Upper lobe of right lung (tissue), 1 donor: ENCODE results near the gene CNTNAP2. TPM values are rescaled to one million over a fixed set of nuclear protein-coding genes. Genes with fewer than 3 reads are reported as not detected.

Source experiments
- ATAC-seq: fragments of 200-7000 bp; cut with Tn5 transposase; one replicate; pipeline ENCODE4 v1.9.1; 2020; ENCODE audit warnings: mild to moderate bottlenecking, moderate library complexity
- DNase-seq: peaks from one replicate; pipeline ENCODE4 v3.0.0-alpha.2; 2020
- H3K27ac ChIP-seq: fragments of 200-600 bp; one replicate; pipeline ENCODE4 v1.8.0; 2022
- H3K27me3 ChIP-seq: fragments of 200-600 bp; one replicate; pipeline ENCODE4 v1.8.0; 2022; ENCODE audit warnings: mild to moderate bottlenecking
- H3K36me3 ChIP-seq: fragments of 200-600 bp; one replicate; pipeline ENCODE4 v1.8.0; 2022
- H3K4me1 ChIP-seq: fragments of 200-600 bp; one replicate; pipeline ENCODE4 v1.8.0; 2022
- H3K4me3 ChIP-seq: fragments of 200-600 bp; one replicate; pipeline ENCODE4 v1.8.0; 2022; ENCODE audit warnings: mild to moderate bottlenecking
- H3K9me3 ChIP-seq: fragments of 200-600 bp; one replicate; pipeline ENCODE4 v1.8.0; 2022
- intact Hi-C: fragments of 100-400 bp; cut with DNase I; formaldehyde crosslinking; loops from one replicate; pipeline ENCODE4 v1.11.0; 2022
- total RNA-seq: library from RNA; stranded (reverse); fragmentation: NEBNext Ultra II Directional; extraction: Animal tissue kit (Norgen Biotek cat#: 25700); gene quantifications from one replicate; pipeline ENCODE4 v1.2.1, GENCODE V29; 2021
- TF ChIP-seq, protein P1 (sequence below): fragments of 200-600 bp; IDR thresholded peaks from one replicate; pipeline ENCODE4 v1.8.0; 2022; ENCODE audit warnings: antibody characterized with exemption
- donor health status: DM: no; HTN: yes; CAD: no; lungs with severe emphysema.

CNTNAP2 gene
- total RNA-seq, 1 donor from 2014 or later, result 0.41 TPM

DNA sequence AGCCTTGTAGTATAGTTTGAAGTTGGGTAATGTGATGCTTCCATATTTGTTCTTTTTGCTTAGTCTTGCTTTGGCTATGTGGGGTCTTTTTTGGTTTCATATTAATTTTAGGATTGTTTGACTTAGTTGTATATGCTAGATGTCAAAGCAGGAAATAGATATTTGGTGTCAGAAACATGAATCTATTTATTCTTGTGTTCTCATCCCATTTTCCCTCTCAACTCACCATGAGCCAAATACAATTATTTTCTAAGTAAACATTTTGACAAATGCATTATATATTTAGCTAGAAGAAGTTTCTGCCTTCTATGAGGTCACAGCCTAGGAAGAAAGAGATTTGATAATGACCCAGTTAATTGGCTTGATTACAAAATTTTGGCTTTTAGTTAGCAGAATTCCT, 1313.4 kb downstream of the CNTNAP2 start:
- no peak for DNase-seq
- Histone ChIP-seq H3K36me3 (no peaks in the 10 kb centered on the region), H3K27me3 (no peaks in the 10 kb centered on the region), H3K9me3 (no peaks in the 10 kb centered on the region), H3K27ac (no peak overlapping the region), H3K4me1 (no peaks in the 10 kb centered on the region), H3K4me3 (no peak overlapping the region)
- ATAC-seq, result no peak
- intact Hi-C loops, result no loop called here
- TF ChIP-seq, protein P1, sequence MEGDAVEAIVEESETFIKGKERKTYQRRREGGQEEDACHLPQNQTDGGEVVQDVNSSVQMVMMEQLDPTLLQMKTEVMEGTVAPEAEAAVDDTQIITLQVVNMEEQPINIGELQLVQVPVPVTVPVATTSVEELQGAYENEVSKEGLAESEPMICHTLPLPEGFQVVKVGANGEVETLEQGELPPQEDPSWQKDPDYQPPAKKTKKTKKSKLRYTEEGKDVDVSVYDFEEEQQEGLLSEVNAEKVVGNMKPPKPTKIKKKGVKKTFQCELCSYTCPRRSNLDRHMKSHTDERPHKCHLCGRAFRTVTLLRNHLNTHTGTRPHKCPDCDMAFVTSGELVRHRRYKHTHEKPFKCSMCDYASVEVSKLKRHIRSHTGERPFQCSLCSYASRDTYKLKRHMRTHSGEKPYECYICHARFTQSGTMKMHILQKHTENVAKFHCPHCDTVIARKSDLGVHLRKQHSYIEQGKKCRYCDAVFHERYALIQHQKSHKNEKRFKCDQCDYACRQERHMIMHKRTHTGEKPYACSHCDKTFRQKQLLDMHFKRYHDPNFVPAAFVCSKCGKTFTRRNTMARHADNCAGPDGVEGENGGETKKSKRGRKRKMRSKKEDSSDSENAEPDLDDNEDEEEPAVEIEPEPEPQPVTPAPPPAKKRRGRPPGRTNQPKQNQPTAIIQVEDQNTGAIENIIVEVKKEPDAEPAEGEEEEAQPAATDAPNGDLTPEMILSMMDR, result no peak

DNA sequence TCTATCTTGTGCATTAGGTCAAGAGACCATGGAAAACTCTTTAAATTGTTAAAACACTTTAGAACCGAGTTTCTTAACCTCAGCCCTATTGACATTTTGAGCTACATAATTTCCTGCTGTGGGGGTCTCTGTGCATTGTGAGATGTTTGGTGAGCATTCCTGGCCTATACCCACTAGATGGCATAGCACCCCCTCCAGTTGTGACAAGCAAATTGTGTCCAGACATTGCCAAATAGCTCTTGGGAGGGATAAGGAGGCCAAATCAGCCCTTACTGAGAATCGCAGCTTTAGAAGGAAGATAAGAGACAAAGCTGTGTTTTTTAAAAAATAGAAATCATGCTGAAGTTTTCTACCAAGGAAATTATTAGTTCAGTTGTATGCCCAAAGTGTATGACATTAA, 1315.5 kb downstream of the CNTNAP2 start:
- no peaks in the 10 kb centered on the region for H3K9me3 ChIP-seq
- intact Hi-C loops, result no loop called here
- TF ChIP-seq, protein P1, result no peak
- ATAC-seq (no peak), DNase-seq (no peak)
- no peaks in the 10 kb centered on the region for H3K4me1 ChIP-seq
- H3K27me3 ChIP-seq, result no peaks in the 10 kb centered on the region
- no peak overlapping the region for H3K4me3 ChIP-seq
- no peaks in the 10 kb centered on the region for H3K36me3 ChIP-seq
- no peak overlapping the region for H3K27ac ChIP-seq

DNA sequence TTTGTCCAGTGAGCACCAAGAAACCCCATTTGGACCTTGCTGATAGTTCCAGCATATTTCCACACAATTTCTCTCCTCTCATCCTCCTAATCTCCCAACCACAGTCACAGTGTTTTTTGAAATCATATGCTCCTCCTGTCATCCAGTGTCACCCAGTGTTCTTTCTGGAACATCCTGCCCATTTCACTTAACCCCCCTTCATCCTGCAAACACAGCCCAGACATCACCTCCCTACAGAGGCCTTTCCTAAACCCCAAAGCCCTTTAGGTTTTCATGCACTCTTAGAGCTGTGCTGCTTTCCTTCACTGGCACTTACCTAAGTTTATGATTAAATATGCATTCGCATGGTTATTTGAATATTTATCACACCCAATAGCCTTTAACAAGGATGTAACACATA, 1316.0 kb downstream of the CNTNAP2 start:
- no peaks in the 10 kb centered on the region for H3K9me3 ChIP-seq
- no peaks in the 10 kb centered on the region for H3K27me3 ChIP-seq
- DNase-seq, result no peak
- H3K4me3 ChIP-seq, result no peak overlapping the region
- H3K27ac ChIP-seq, result no peak overlapping the region
- no peaks in the 10 kb centered on the region for H3K36me3 ChIP-seq
- no peaks in the 10 kb centered on the region for H3K4me1 ChIP-seq
- TF ChIP-seq, protein P1, result no peak
- intact Hi-C loops, result no loop called here
- no peak for ATAC-seq

DNA sequence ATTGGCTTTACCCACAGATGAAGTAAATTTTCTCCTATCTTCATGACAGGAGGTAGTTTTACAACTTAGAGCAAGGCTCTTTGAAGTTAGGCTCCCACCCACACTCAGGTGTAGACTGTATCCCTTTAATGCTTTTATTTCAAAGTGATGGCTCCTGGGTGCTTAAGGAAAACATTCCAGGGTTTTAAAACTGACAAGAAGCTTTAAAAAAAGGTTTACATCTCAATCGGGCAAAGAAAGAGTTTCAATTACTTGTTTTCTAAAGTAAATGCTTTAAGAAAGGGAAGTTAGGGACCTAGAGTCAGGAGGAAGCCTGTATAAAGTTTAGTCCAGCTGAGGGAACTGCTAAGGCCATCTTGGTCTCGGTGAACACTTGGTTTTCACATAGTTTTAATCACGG, 1320.1 kb downstream of the CNTNAP2 start:
- no peak overlapping the region for H3K27ac ChIP-seq
- H3K36me3 ChIP-seq, result no peaks in the 10 kb centered on the region
- no peak overlapping the region for H3K4me3 ChIP-seq
- intact Hi-C loops, result no loop called here
- H3K27me3 ChIP-seq, result no peaks in the 10 kb centered on the region
- DNase-seq (no peak), ATAC-seq (no peak)
- H3K9me3 ChIP-seq, result peaks cover 7% of the 10 kb centered on the region
- TF ChIP-seq, protein P1, result no peak
- no peaks in the 10 kb centered on the region for H3K4me1 ChIP-seq

DNA sequence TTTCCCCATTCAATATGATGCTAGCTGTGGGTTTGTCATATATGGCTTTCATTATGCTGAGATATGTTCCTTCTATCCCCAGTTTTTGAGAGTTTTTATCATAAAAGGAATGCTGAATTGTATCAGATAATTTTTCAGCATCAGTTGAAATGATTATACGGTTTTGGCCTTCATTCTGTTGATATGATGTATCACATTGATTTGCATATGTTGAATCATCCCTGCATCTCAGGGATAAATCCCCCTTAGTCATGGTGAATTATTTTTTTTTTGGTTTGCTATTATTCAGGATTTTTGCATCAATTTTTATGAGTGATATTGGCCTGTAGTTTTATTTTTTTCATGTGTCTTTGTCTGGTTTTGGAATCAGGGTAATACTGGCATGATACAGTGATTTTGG, 1321.6 kb downstream of the CNTNAP2 start:
- Histone ChIP-seq H3K4me1 (no peaks in the 10 kb centered on the region), H3K27ac (no peak overlapping the region), H3K27me3 (no peaks in the 10 kb centered on the region), H3K9me3 (peaks cover 7% of the 10 kb centered on the region), H3K4me3 (no peak overlapping the region), H3K36me3 (no peaks in the 10 kb centered on the region)
- intact Hi-C loops, result no loop called here
- TF ChIP-seq, protein P1, result no peak
- ATAC-seq (no peak), DNase-seq (no peak)

DNA sequence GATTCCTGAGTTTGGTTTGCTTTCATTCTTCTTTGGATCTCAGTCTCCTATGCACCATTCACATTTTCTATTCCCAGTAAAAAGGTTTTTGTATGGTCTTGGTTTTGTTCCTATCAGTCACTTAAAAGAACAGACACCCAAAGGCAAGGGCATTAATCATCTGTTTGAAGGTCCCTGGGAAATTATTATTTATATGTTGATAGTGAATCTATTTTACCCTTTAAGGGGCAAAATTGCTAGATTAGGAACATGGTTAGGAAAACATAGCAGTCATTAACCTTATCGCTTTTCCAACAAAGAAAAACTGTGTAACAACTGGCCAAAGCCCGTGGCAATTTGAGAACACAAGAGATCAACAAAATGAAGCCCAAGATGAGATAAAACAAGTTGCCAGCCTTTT, 1327.3 kb downstream of the CNTNAP2 start:
- H3K4me1 ChIP-seq, result no peaks in the 10 kb centered on the region
- intact Hi-C loops, result no loop called here
- H3K9me3 ChIP-seq, result peaks cover 7% of the 10 kb centered on the region
- ATAC-seq (no peak), DNase-seq (no peak)
- TF ChIP-seq, protein P1, result no peak
- no peaks in the 10 kb centered on the region for H3K36me3 ChIP-seq
- H3K27ac ChIP-seq, result no peak overlapping the region
- H3K27me3 ChIP-seq, result no peaks in the 10 kb centered on the region
- H3K4me3 ChIP-seq, result no peak overlapping the region
